HepG2 (cell line): Measurements from ENCODE around the gene DUSP2. TPM values are rescaled to one million over a fixed set of nuclear protein-coding genes. Genes with fewer than 3 reads are reported as not detected.

Experiments
- ATAC-seq: fragments of 200-7000 bp; cut with Tn5 transposase; 3 replicates; pipeline ENCODE4 v1.9.1; 2020; ENCODE audit warnings: mild to moderate bottlenecking, moderate library complexity
- BruUV-seq: library from RNA; stranded (reverse); fragments of 400-500 nt; replicated peaks from 2 replicates; lab custom pipeline; 2021; lab: Mats Ljungman, UMichigan
- CTCF ChIA-PET: fragments of 300-600 bp; formaldehyde crosslinking; extraction: SDS; loops from one replicate; lab custom pipeline; 2021; ENCODE audit warnings: low total read pairs, inconsistent platforms, low intra/inter-chr PET ratio; lab: Yijun Ruan, JAX
- POLR2A ChIA-PET: fragments of 350-600 bp; sonication (Branson Sonifier 250); formaldehyde crosslinking; loops from one replicate; lab custom pipeline; 2020; ENCODE audit warnings: antibody characterized with exemption, inconsistent platforms; lab: Yijun Ruan, JAX
- DNase-seq: peaks from one replicate; pipeline ENCODE4 v3.0.0-alpha.2; 2015; ENCODE audit warnings: low spot score
- FAIRE-seq: peaks from 3 replicates; lab custom pipeline; 2011; peaks lifted over from hg19 to GRCh38; lab: Jason Lieb, UNC
- H2AFZ ChIP-seq: one replicate; pipeline ENCODE4 v1.6.1; 2011; ENCODE audit warnings: low read length, inconsistent platforms
- H3K27ac ChIP-seq: fragments of 300-600 bp; 3 replicates; pipeline ENCODE4 v1.8.0; 2011; ENCODE audit warnings: mixed run types, mild to moderate bottlenecking, mixed read lengths, low read length, inconsistent platforms; ENCODE audit not compliant: insufficient read depth; ENCODE audit errors: extremely low read length
- H3K27me3 ChIP-seq, 2 experiments: fragments of 200-600 bp in 1 of 2; 2 replicates in 1 of 2; 3 replicates in 1 of 2; pipeline versions ENCODE4 v1.6.0 to v1.8.0; 2011; ENCODE audit warnings: low read length in 2 of 2, mild to moderate bottlenecking in 2 of 2, moderate library complexity in 2 of 2, inconsistent platforms in 1 of 2; ENCODE audit not compliant: insufficient read depth in 2 of 2, control insufficient read depth in 1 of 2
- H3K36me3 ChIP-seq, 2 experiments: fragments of 200-600 bp in 1 of 2; replicated peaks in 1 of 2; 2 replicates in 1 of 2; 3 replicates in 1 of 2; pipeline versions ENCODE4 v1.5.1 to v1.8.0; 2011; ENCODE audit warnings: low read length in 2 of 2, inconsistent platforms in 1 of 2; ENCODE audit not compliant: insufficient read depth in 2 of 2, control insufficient read depth in 1 of 2
- H3K4me1 ChIP-seq: 2 replicates; pipeline ENCODE4 v1.5.1; 2012; ENCODE audit warnings: low read length, inconsistent platforms; ENCODE audit not compliant: insufficient read depth
- H3K4me2 ChIP-seq: 2 replicates; pipeline ENCODE4 v1.6.0; 2011; ENCODE audit warnings: low read depth, low read length, inconsistent platforms
- H3K4me3 ChIP-seq, 3 experiments: fragments of 200-600 bp in 1 of 3; sonication (generic), shearing (Covaris generic) in 1 of 3; replicated peaks in 1 of 3; 2 replicates each; pipeline ENCODE4 v1.5.1; 2011 to 2016; ENCODE audit warnings: low read length in 3 of 3, inconsistent platforms in 2 of 3, low read depth in 2 of 3, mild to moderate bottlenecking in 2 of 3, control low read depth in 1 of 3, mixed read lengths in 1 of 3; ENCODE audit not compliant: insufficient read depth in 1 of 3
- H3K79me2 ChIP-seq: one replicate; pipeline ENCODE4 v1.6.1; 2011; ENCODE audit warnings: low read length, inconsistent platforms; ENCODE audit not compliant: insufficient read depth
- H3K9ac ChIP-seq: 2 replicates; pipeline ENCODE4 v1.6.0; 2011; ENCODE audit warnings: mild to moderate bottlenecking, low read depth, low read length, inconsistent platforms; ENCODE audit not compliant: insufficient read depth
- H3K9me3 ChIP-seq: 2 replicates; pipeline ENCODE4 v1.5.1; 2012; ENCODE audit warnings: mild to moderate bottlenecking, low read length
- H4K20me1 ChIP-seq: 2 replicates; pipeline ENCODE4 v1.6.0; 2011; ENCODE audit warnings: inconsistent platforms, mild to moderate bottlenecking, low read length, moderate library complexity; ENCODE audit not compliant: insufficient read depth
- AFF4 ChIP-seq: sonication (generic); formaldehyde crosslinking; IDR thresholded peaks from 2 replicates; pipeline ENCODE4 v1.4.0; 2020; ENCODE audit warnings: missing genetic modification reagents
- AGO2 ChIP-seq: fragments of 200-400 bp; formaldehyde crosslinking; optimal IDR thresholded peaks from 2 replicates; pipeline ENCODE3; 2017; ENCODE audit warnings: mild to moderate bottlenecking, low read depth, low read length, moderate library complexity
- ATF2 ChIP-seq: sonication (generic); formaldehyde crosslinking; IDR thresholded peaks from 2 replicates; pipeline ENCODE4 v1.4.0; 2020; ENCODE audit warnings: missing genetic modification reagents
- CENPX ChIP-seq: sonication (generic); formaldehyde crosslinking; IDR thresholded peaks from 2 replicates; pipeline ENCODE4 v1.9.0; 2021; ENCODE audit warnings: mild to moderate bottlenecking, missing genetic modification reagents, moderate library complexity
- CREB3 ChIP-seq: sonication (generic); formaldehyde crosslinking; IDR thresholded peaks from 2 replicates; pipeline ENCODE4 v1.5.0; 2020; ENCODE audit warnings: missing genetic modification reagents
- MYC ChIP-seq: sonication (generic); formaldehyde crosslinking; IDR thresholded peaks from 2 replicates; pipeline ENCODE4 v1.9.0; 2021; ENCODE audit warnings: missing genetic modification reagents, borderline replicate concordance
- PAF1 ChIP-seq: IDR thresholded peaks from 2 replicates; pipeline ENCODE4 v1.6.1; 2016; ENCODE audit warnings: missing genetic modification reagents, missing compliant biosample characterization
- POLR2A ChIP-seq, 2 experiments: IDR thresholded peaks; 2 replicates each; pipeline ENCODE4 v1.6.1; 2011; ENCODE audit warnings: low read depth in 2 of 2, low read length in 2 of 2, mild to moderate bottlenecking in 1 of 2, moderate library complexity in 1 of 2; ENCODE audit not compliant: insufficient read depth in 1 of 2
- POLR2AphosphoS5 ChIP-seq: IDR thresholded peaks from 2 replicates; pipeline ENCODE4 v1.6.1; 2012; ENCODE audit warnings: low read depth, low read length
- SP2 ChIP-seq: sonication (generic); formaldehyde crosslinking; IDR thresholded peaks from 2 replicates; pipeline ENCODE4 v1.5.1; 2020; ENCODE audit warnings: mild to moderate bottlenecking, missing genetic modification reagents
- THRA ChIP-seq: sonication (generic); formaldehyde crosslinking; IDR thresholded peaks from 2 replicates; pipeline ENCODE4 v1.4.0; 2020; ENCODE audit warnings: missing genetic modification reagents, borderline replicate concordance
- ZFP1 ChIP-seq: IDR thresholded peaks from 2 replicates; pipeline ENCODE4 v1.6.1; 2016
- ZNF275 ChIP-seq: sonication (generic); formaldehyde crosslinking; IDR thresholded peaks from 2 replicates; pipeline ENCODE4 v1.8.0; 2022; ENCODE audit warnings: missing genetic modification reagents, mild to moderate bottlenecking, inconsistent platforms, borderline replicate concordance
- ZNF496 ChIP-seq: sonication (generic); formaldehyde crosslinking; IDR thresholded peaks from 2 replicates; pipeline ENCODE4 v1.8.1; 2023; ENCODE audit warnings: mild to moderate bottlenecking, moderate library complexity, missing genetic modification reagents; ENCODE audit not compliant: insufficient replicate concordance
- ZNF552 ChIP-seq: sonication (generic); formaldehyde crosslinking; IDR thresholded peaks from 2 replicates; pipeline ENCODE4 v1.9.0; 2022; ENCODE audit warnings: missing genetic modification reagents, mild to moderate bottlenecking, borderline replicate concordance
- WGBS: methylation state at CpG from one replicate; pipeline ENCODE4 v1.1.6; 2017; ENCODE audit warnings: low lambda C conversion rate; 5-methylcytosine and 5-hydroxymethylcytosine counted together
- in situ Hi-C: cut with HindIII; loops from 2 replicates; pipeline ENCODE4 v1.10.0; 2017; ENCODE audit warnings: low pct_unique_long_range_greater_than_20kb; ENCODE audit not compliant: extremely low pct_ligation_motif_present
- intact Hi-C: fragments of 100-400 bp; cut with micrococcal nuclease; formaldehyde crosslinking; loops from one replicate; pipeline ENCODE4 v1.10.0; 2022; ENCODE audit not compliant: unreplicated experiment
- polyA plus RNA-seq, 8 experiments: library from polyadenylated mRNA; depleted of rRNA in 3 of 8; stranded (reverse) in 7 of 8; unstranded in 1 of 8; fragments of >200 nt; fragmentation: Illumina TruSeq in 4 of 8; extraction: Trizol in 4 of 8; gene quantifications; 2 replicates each; pipeline versions ENCODE4 v1.2.1 to v1.2.3, GENCODE V29; 2011 to 2016; ENCODE audit warnings: low read depth in 4 of 8, missing spikeins in 1 of 8, mixed read lengths in 1 of 8; ENCODE audit not compliant: insufficient read depth in 1 of 8
- total RNA-seq, 5 experiments: library from RNA; depleted of rRNA; stranded (reverse); fragments of >200 nt; fragmentation: Illumina TruSeq; extraction: Trizol; gene quantifications; 2 replicates each; pipeline ENCODE4 v1.2.3, GENCODE V29; 2016; ENCODE audit warnings: low read depth in 1 of 5

DUSP2 gene
- total and polyA plus RNA-seq, 2 of the 13 experiments (the other 11 are each of a cell fraction or from before 2014, with no cell fraction given) = not detected

- TF ChIP-seq ATF2 (CRISPR knock-in tag) (no peak), MYC (CRISPR knock-in tag) (no peak)
These were observed 39.7 kb upstream of the DUSP2 start (continued) for GRCh38 chr2:96184989-96185388.

- no peaks in the 10 kb centered on the region for H3K27me3 ChIP-seq
- no peak overlapping the region for H3K9ac ChIP-seq
- no peaks in the 10 kb centered on the region for H3K9me3 ChIP-seq
- no TSS peak for BruUV-seq
- no peak; the same call in 2 of the 3 replicates for ATAC-seq
- ChIA-PET POLR2A (interaction anchor here (3.1 kb wide), 1 partner anchor 24 kb away, joined by 9 read pairs; the partner anchor contains the start of gene STARD7), CTCF (no interaction called here)
- intact Hi-C loops (no loop called here), in situ Hi-C loops (no loop called here)
- no peak for FAIRE-seq
- H2AFZ ChIP-seq = no peak overlapping the region
- H3K4me1 ChIP-seq = peaks cover 27% of the 10 kb centered on the region
- H3K27ac ChIP-seq = no peak overlapping the region
- no peak overlapping the region for H3K4me3 ChIP-seq
- no peak for DNase-seq
- H3K36me3 ChIP-seq = peaks cover 20 to 40% of the 10 kb centered on the region in 2 experiments
- H3K79me2 ChIP-seq = no peaks in the 10 kb centered on the region
- H4K20me1 ChIP-seq = peaks cover 6% of the 10 kb centered on the region; the same call in 1 of the 2 replicates
- no peak overlapping the region for H3K4me2 ChIP-seq
- 95% methylated on average over 8 of the region's 8 CpGs for WGBS
- TF ChIP-seq ZNF552 (no peak), POLR2A (IDR thresholded peaks at IDR 0.05; ENCODE audit: insufficient read depth in 1 of 2, low read depth in 2 of 2, low read length in 2 of 2) (peak in 1 of 2 experiments; percentile 50; a peak in 2 of 4 replicates), ZNF496 (CRISPR knock-in tag) (no peak), AGO2 (peak; percentile 79), AFF4 (CRISPR knock-in tag) (no peak), CENPX (CRISPR knock-in tag) (no peak), ZNF275 (CRISPR knock-in tag) (no peak), PAF1 (CRISPR knock-in tag) (0 out of 2 replicates have a peak, but pooled peaks have one; percentile 50), CREB3 (no peak), THRA (CRISPR knock-in tag) (no peak), SP2 (CRISPR knock-in tag) (no peak), ZFP1 (CRISPR knock-in tag) (no peak), POLR2AphosphoS5 (peak; percentile 40)
These were observed 38.9 kb upstream of the DUSP2 start for GRCh38 chr2:96184188-96184587.
